Measurements from ENCODE around the gene CDIP1. TPM values are rescaled to one million over a fixed set of nuclear protein-coding genes. Genes with fewer than 3 reads are reported as not detected.
A peak's percentile ranks its signal among the peaks of the same experiment; 100 is the strongest.

Gene CDIP1
- total and polyA plus RNA-seq, 2 of the 8 experiments (the other 6 are each of a cell fraction or from before 2014, with no cell fraction given) = 56.6 to 76.3 TPM

GRCh38 chr16:4472880-4473279, 65.7 kb downstream of the CDIP1 start:
- no peak overlapping the region for H4K8ac ChIP-seq (ENCODE audit: extremely low read depth, insufficient read depth, low read length)
- ChIA-PET CTCF (ENCODE audit: partially characterized antibody) (interaction anchor here (1.0 to 1.6 kb wide), 2 partner anchors 10 to 65 kb away, joined by 4 to 5 read pairs; no protein-coding TSS in a partner anchor), POLR2A (ENCODE audit: partially characterized antibody) (interaction anchor here (0.6 to 14.4 kb wide), 6 partner anchors 19 to 460 kb away, joined by 3 to 257 read pairs (median 4); partner anchors contain the start of genes CDIP1 and MGRN1)
- no peak overlapping the region for H3K14ac ChIP-seq (ENCODE audit: insufficient read length)
- H3K4me3 ChIP-seq (ENCODE audit: extremely low read depth in 1 of 4, insufficient read depth in 2 of 4, low read depth in 3 of 4, low read length in 4 of 4) = peak overlapping the region in 2 of 4 experiments; percentile 50 to 99; a peak in 3 of 8 replicates
- H3K27me3 ChIP-seq (replicated peaks in 1 of 4; ENCODE audit: control insufficient read depth in 3 of 4, extremely low read depth in 1 of 4, insufficient read depth in 3 of 4, low read length in 3 of 4) = peaks cover 0 to 7% (median 7%) of the 10 kb centered on the region in 4 experiments; a peak in 6 of 7 replicates
- H2BK20ac ChIP-seq (ENCODE audit: low read length) = no peak overlapping the region
- H3K27ac ChIP-seq (ENCODE audit: low read depth, low read length) = no peak overlapping the region
- peaks cover 2% of the 10 kb centered on the region; the same call in 1 of the 2 replicates for H3K79me1 ChIP-seq (ENCODE audit: low read depth, low read length)
- H3K36me3 ChIP-seq (ENCODE audit: control insufficient read depth in 2 of 4, insufficient read depth in 4 of 4, low read length in 3 of 4) = peaks cover 0 to 13% (median 8%) of the 10 kb centered on the region in 4 experiments; a peak in 7 of 8 replicates
- no peak overlapping the region for H2BK120ac ChIP-seq (replicated peaks; ENCODE audit: low read depth, low read length)
- no peak overlapping the region for H2AFZ ChIP-seq (ENCODE audit: low read length)
- H3K23me2 ChIP-seq (ENCODE audit: low read depth, low read length) = peaks cover 5% of the 10 kb centered on the region; the same call in 1 of the 2 replicates
- H3K79me2 ChIP-seq (ENCODE audit: control insufficient read depth in 1 of 2, insufficient read depth in 2 of 2, low read length in 2 of 2) = peaks cover 0 to 10% of the 10 kb centered on the region in 2 experiments; a peak in 2 of 4 replicates
- H3K9ac ChIP-seq (replicated peaks in 1 of 4; ENCODE audit: extremely low read depth in 1 of 4, low read depth in 3 of 4, low read length in 3 of 4) = no peak overlapping the region
- H3K18ac ChIP-seq (ENCODE audit: extremely low read depth, low read length) = no peak overlapping the region
- TF ChIP-seq TAF1 (IDR thresholded peaks at IDR 0.05; ENCODE audit: low read depth, low read length) (no peak), JUND (IDR thresholded peaks at IDR 0.05; ENCODE audit: low read length) (no peak)
- 66% methylated on average over 4 of the region's 4 CpGs; no CpG with 5 or more reads in 1 of the 2 experiments for WGBS, 2 experiments (ENCODE audit: extremely low coverage in 1 of 2, insufficient coverage in 1 of 2, insufficient read length in 1 of 2, insufficient replicate concordance in 2 of 2, low coverage in 1 of 2, low lambda C conversion rate in 2 of 2, missing lambda C conversion rate in 1 of 2)
- H4K5ac ChIP-seq (ENCODE audit: insufficient read length, low read depth, low read length) = no peak overlapping the region
- no peak overlapping the region for H2BK15ac ChIP-seq (ENCODE audit: low read length)
- H4K20me1 ChIP-seq (replicated peaks in 1 of 2; ENCODE audit: control insufficient read depth in 1 of 2, insufficient read depth in 2 of 2, low read length in 2 of 2) = peaks cover 2% of the 10 kb centered on the region in 2 experiments
- H3K23ac ChIP-seq (ENCODE audit: insufficient read length) = no peak overlapping the region
- H4K91ac ChIP-seq (replicated peaks; ENCODE audit: insufficient read length, low read length) = no peak overlapping the region
- H3K4ac ChIP-seq (replicated peaks; ENCODE audit: insufficient read length, low read depth, low read length) = no peak overlapping the region
- no peak overlapping the region for H2AK5ac ChIP-seq (ENCODE audit: low read depth, low read length)
- no peak overlapping the region for H3K56ac ChIP-seq (replicated peaks; ENCODE audit: insufficient read length, low read depth, low read length)
- H2BK12ac ChIP-seq (ENCODE audit: low read depth, low read length) = no peak overlapping the region
- H3K9me3 ChIP-seq (ENCODE audit: insufficient read depth in 2 of 2, low read depth in 1 of 2, low read length in 1 of 2) = peaks cover 0 to 3% of the 10 kb centered on the region in 2 experiments; a peak in 1 of 4 replicates
- H3K4me1 ChIP-seq (replicated peaks in 1 of 4; ENCODE audit: control insufficient read depth in 3 of 4, insufficient read depth in 4 of 4, low read length in 3 of 4) = peaks cover 0 to 9% (median 3%) of the 10 kb centered on the region in 4 experiments; a peak in 6 of 7 replicates
- H2BK5ac ChIP-seq (ENCODE audit: low read depth, low read length) = no peak overlapping the region
- no peak for FAIRE-seq
- DNase-seq (ENCODE audit: low read depth in 1 of 2, low spot score in 2 of 2) = no peak
- H3K4me2 ChIP-seq (ENCODE audit: insufficient read depth in 1 of 2, low read depth in 2 of 2, low read length in 2 of 2) = peak overlapping the region in 1 of 2 experiments; percentile 66; a peak in 1 of 4 replicates

All from H1 (cell line).